ENCODE results near the gene ZC3H18.

GRCh38 chr16:88577166-88577565 is 7.0 kb downstream of the ZC3H18 start:
- TF ChIP-seq POLR2A (IDR thresholded peaks at IDR 0.05; ENCODE audit: low read depth, low read length) (no peak), POLR2AphosphoS5 (IDR thresholded peaks at IDR 0.05; ENCODE audit: low read depth, low read length) (no peak), TAF1 (IDR thresholded peaks at IDR 0.05; ENCODE audit: borderline replicate concordance, low read depth, low read length) (no peak)

Measured in GM12892 (cell line).